A549 (cell line): ENCODE measurements around the gene ASTN1. TPM values are rescaled to one million over a fixed set of nuclear protein-coding genes. Genes with fewer than 3 reads are reported as not detected.

ENCODE experiments used
- ATAC-seq, 2 experiments: fragments of 200-7000 bp in 1 of 2; fragments of >200 bp in 1 of 2; cut with Nextera tagmentation in 1 of 2; cut with Tn5 transposase in 1 of 2; 3 replicates each; pipeline versions ENCODE4 v1.8.0 to v1.9.1; 2018 to 2020; ENCODE audit warnings: mild to moderate bottlenecking in 1 of 2, moderate library complexity in 1 of 2
- CTCF ChIA-PET: fragments of 300-600 bp; sonication (Branson Sonifier 250); formaldehyde crosslinking; extraction: SDS; loops from one replicate; lab custom pipeline; 2021; ENCODE audit warnings: antibody characterized with exemption, inconsistent platforms; lab: Yijun Ruan, JAX
- POLR2A ChIA-PET: fragments of 350-600 bp; formaldehyde crosslinking; extraction: SDS; loops from one replicate; lab custom pipeline; 2021; ENCODE audit warnings: antibody characterized with exemption, inconsistent platforms; lab: Yijun Ruan, JAX
- DNase-seq, 2 experiments: peaks; one replicate each; pipeline versions ENCODE4 v3.0.0 to v3.0.0-alpha.2; 2011 to 2016; ENCODE audit warnings: low read depth in 1 of 2, low spot score in 1 of 2
- FAIRE-seq: peaks from 2 replicates; lab custom pipeline; 2011; peaks lifted over from hg19 to GRCh38; lab: Jason Lieb, UNC
- H3K27ac ChIP-seq, 2 experiments: fragments of >200 bp; sonication (Bioruptor Twin); formaldehyde crosslinking; 3 replicates each; pipeline ENCODE4 v1.5.1; 2016 to 2017
- H3K4me1 ChIP-seq: fragments of >200 bp; sonication (Bioruptor Twin); formaldehyde crosslinking; 3 replicates; pipeline ENCODE4 v1.6.1; 2016
- H3K4me2 ChIP-seq: fragments of >200 bp; sonication (Bioruptor Twin); formaldehyde crosslinking; 3 replicates; pipeline ENCODE4 v1.6.1; 2016
- H3K4me3 ChIP-seq: fragments of >200 bp; sonication (Bioruptor Twin); formaldehyde crosslinking; 3 replicates; pipeline ENCODE4 v1.5.1; 2016
- H3K9me3 ChIP-seq: fragments of >200 bp; sonication (Bioruptor Twin); formaldehyde crosslinking; 3 replicates; pipeline ENCODE4 v1.6.1; 2016
- CBX8 ChIP-seq: fragments of 200-600 bp; sonication (generic); IDR thresholded peaks from 2 replicates; pipeline ENCODE4 v1.6.1; 2016
- CHD2 ChIP-seq: fragments of 150-350 bp; IDR thresholded peaks from 2 replicates; pipeline ENCODE4 v1.6.1; 2014; ENCODE audit warnings: low read length; ENCODE audit not compliant: partially characterized antibody
- CTCF ChIP-seq: fragments of >200 bp; sonication (Bioruptor Twin); formaldehyde crosslinking; IDR thresholded peaks from 3 replicates; pipeline ENCODE4 v1.5.1; 2016
- EHMT2 ChIP-seq: fragments of 200-600 bp; sonication (generic); IDR thresholded peaks from 2 replicates; pipeline ENCODE4 v1.6.1; 2016; ENCODE audit warnings: antibody characterized with exemption, low read depth, mild to moderate bottlenecking, moderate library complexity
- FOSB ChIP-seq: fragments of 250-450 bp; sonication (Bioruptor Pico); IDR thresholded peaks from 2 replicates; pipeline ENCODE4 v1.5.0; 2020; ENCODE audit warnings: mild to moderate bottlenecking, moderate library complexity
- HDAC2 ChIP-seq: fragments of 200-600 bp; sonication (generic); IDR thresholded peaks from 2 replicates; pipeline ENCODE4 v1.6.1; 2016
- JUNB ChIP-seq: fragments of >200 bp; sonication (Bioruptor Twin); formaldehyde crosslinking; IDR thresholded peaks from 2 replicates; pipeline ENCODE4 v1.6.1; 2016
- KDM1A ChIP-seq: fragments of 200-600 bp; sonication (generic); IDR thresholded peaks from 2 replicates; pipeline ENCODE4 v1.6.1; 2016; ENCODE audit warnings: low read depth, mild to moderate bottlenecking
- KDM5A ChIP-seq: fragments of 200-600 bp; sonication (generic); IDR thresholded peaks from 2 replicates; pipeline ENCODE4 v1.6.1; 2016; ENCODE audit warnings: antibody characterized with exemption, mild to moderate bottlenecking
- MAZ ChIP-seq: fragments of 150-350 bp; IDR thresholded peaks from 2 replicates; pipeline ENCODE4 v1.6.1; 2014; ENCODE audit warnings: antibody characterized with exemption, low read depth, low read length, borderline replicate concordance
- MYC ChIP-seq: IDR thresholded peaks from 2 replicates; pipeline ENCODE4 v1.6.1; 2012; ENCODE audit warnings: mild to moderate bottlenecking, inconsistent platforms, low read length, improper control_type of control experiment, borderline replicate concordance
- NR3C1 ChIP-seq: fragments of >200 bp; sonication (Bioruptor Twin); formaldehyde crosslinking; IDR thresholded peaks from 3 replicates; pipeline ENCODE4 v1.6.1; 2017
- PBX3 ChIP-seq: IDR thresholded peaks from 2 replicates; pipeline ENCODE4 v1.6.1; 2012
- POLR2AphosphoS2 ChIP-seq: conservative IDR thresholded peaks from 2 replicates; pipeline ENCODE4 v1.6.1; 2012; ENCODE audit warnings: low read length, improper control_type of control experiment, inconsistent platforms
- RAD21 ChIP-seq, 2 experiments: fragments of >200 bp in 1 of 2; sonication (Bioruptor Twin) in 1 of 2; formaldehyde crosslinking in 1 of 2; IDR thresholded peaks in 1 of 2; conservative IDR thresholded peaks in 1 of 2; 2 replicates in 1 of 2; 3 replicates in 1 of 2; pipeline ENCODE4 v1.6.1; 2012 to 2018; ENCODE audit warnings: inconsistent platforms in 1 of 2
- RCOR1 ChIP-seq: fragments of 150-350 bp; IDR thresholded peaks from 2 replicates; pipeline ENCODE4 v1.6.1; 2014; ENCODE audit warnings: antibody characterized with exemption, low read length, low read depth
- RFX5 ChIP-seq: fragments of 450-650 bp; IDR thresholded peaks from 2 replicates; pipeline ENCODE4 v1.7.1; 2014; ENCODE audit warnings: antibody characterized with exemption, mild to moderate bottlenecking, moderate library complexity
- RNF2 ChIP-seq: fragments of 200-600 bp; sonication (generic); IDR thresholded peaks from 2 replicates; pipeline ENCODE4 v1.6.1; 2016; ENCODE audit warnings: low read depth, mild to moderate bottlenecking, antibody characterized with exemption, moderate library complexity, borderline replicate concordance
- TFCP2L1 ChIP-seq: fragments of 250-450 bp; sonication (Bioruptor Pico); IDR thresholded peaks from 2 replicates; pipeline ENCODE4 v1.5.0; 2021; ENCODE audit warnings: mild to moderate bottlenecking
- TP53 ChIP-seq: fragments of 250-450 bp; sonication (Bioruptor Pico); IDR thresholded peaks from 2 replicates; pipeline ENCODE4 v1.5.0; 2021; ENCODE audit warnings: mild to moderate bottlenecking, moderate library complexity
- ZFP36 ChIP-seq: fragments of 450-650 bp; IDR thresholded peaks from 2 replicates; pipeline ENCODE4 v1.6.1; 2014; ENCODE audit warnings: borderline replicate concordance; ENCODE audit not compliant: partially characterized antibody
- WGBS: methylation state at CpG from one replicate; pipeline ENCODE4 v1.1.6; 2017; ENCODE audit errors: missing lambda C conversion rate; 5-methylcytosine and 5-hydroxymethylcytosine counted together
- polyA plus RNA-seq, 4 experiments: library from polyadenylated mRNA; depleted of rRNA in 3 of 4; stranded (reverse); fragments of >200 nt; fragmentation: RNase III in 1 of 4; extraction: RNeasy Plus Mini Kit Qiagen cat#74134 plus additional on column Dnase treatment in 1 of 4; gene quantifications; 2 replicates in 3 of 4; 3 replicates in 1 of 4; pipeline ENCODE4 v1.2.3, GENCODE V29; 2011 to 2017
- TF ChIP-seq, protein P1 (sequence below): fragments of >200 bp; sonication (Bioruptor Twin); formaldehyde crosslinking; IDR thresholded peaks from 2 replicates; pipeline ENCODE4 v1.6.1; 2016
- TF ChIP-seq, protein P2 (sequence below): fragments of 450-650 bp; IDR thresholded peaks from 2 replicates; pipeline ENCODE4 v1.6.1; 2014; ENCODE audit warnings: antibody characterized with exemption

The ASTN1 gene
- polyA plus RNA-seq, 2 of the 4 experiments (the other 2 are of a cell fraction) = not detected

DNA sequence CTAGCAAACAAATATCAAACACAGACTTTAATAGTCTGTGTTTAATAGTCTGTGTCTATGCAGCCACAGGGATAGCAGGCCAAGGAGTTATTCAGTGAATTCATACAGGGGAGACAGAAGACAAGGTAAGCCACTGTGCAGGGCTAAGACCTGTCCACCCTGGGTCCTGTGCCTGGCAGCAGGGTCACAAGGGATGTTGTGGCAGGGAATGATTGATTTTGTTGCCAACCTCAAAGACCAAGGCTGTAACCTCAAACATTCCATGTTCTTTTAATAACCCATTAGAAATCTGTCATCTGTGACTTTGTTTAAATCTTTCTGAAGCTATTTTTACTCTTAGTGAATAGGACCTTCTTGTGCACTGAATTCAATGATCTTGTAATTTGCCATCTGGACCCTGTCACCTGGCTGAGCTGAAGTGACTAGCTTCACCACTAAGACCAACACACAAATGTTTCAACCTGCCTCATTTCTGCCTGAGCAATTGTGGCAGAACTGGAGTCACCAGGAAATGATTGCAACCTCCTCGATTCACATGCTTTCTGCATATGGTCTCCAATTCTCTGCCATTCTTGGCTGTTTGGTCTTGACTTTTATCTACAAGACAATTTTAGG, 154.2 kb downstream of the ASTN1 start:
- ChIA-PET POLR2A (no interaction called here), CTCF (no interaction called here)
- FAIRE-seq (no peak), ATAC-seq (no peak), DNase-seq (no peak)
- 0% methylated on average over 1 of the region's 1 CpG for WGBS
- H3K4me2 ChIP-seq = no peak overlapping the region
- H3K27ac ChIP-seq = no peak overlapping the region
- H3K4me1 ChIP-seq = no peaks in the 10 kb centered on the region
- H3K4me3 ChIP-seq = no peak overlapping the region
- no peak for TF ChIP-seq PBX3
- H3K9me3 ChIP-seq = no peaks in the 10 kb centered on the region

DNA sequence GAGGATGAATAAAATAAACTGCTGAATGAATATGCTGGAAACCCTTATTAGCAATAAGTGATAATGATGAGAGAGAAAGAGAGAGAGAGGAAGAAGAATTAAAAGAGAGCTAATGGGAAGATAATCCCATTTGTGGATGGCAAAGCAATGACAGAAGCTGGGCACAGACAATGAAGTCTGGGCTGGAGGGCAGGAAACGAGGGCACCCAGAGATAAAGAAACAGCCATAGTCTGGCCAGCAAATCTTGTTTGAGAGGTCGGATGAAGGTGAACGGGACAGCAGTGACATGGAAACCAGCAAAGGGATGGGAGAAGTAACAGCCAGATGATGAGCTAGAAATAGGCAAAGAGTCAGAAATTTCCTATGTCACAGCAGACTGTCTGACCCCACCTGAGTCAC, 155.9 kb downstream of the ASTN1 start:
- H3K4me1 ChIP-seq = no peaks in the 10 kb centered on the region
- H3K4me2 ChIP-seq = no peak overlapping the region
- DNase-seq (no peak), FAIRE-seq (no peak), ATAC-seq (no peak)
- TF ChIP-seq ZFP36 (no peak), NR3C1 (no peak), POLR2AphosphoS2 (no peak), CHD2 (no peak), KDM5A (no peak), CBX8 (no peak), CTCF (no peak), RNF2 (no peak)
- TF ChIP-seq, protein P1, sequence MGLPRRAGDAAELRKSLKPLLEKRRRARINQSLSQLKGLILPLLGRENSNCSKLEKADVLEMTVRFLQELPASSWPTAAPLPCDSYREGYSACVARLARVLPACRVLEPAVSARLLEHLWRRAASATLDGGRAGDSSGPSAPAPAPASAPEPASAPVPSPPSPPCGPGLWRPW = no peak
- 0% methylated on average over 3 of the region's 3 CpGs for WGBS
- H3K9me3 ChIP-seq = no peaks in the 10 kb centered on the region
- H3K4me3 ChIP-seq = no peak overlapping the region
- CTCF ChIA-PET = no interaction called here
- POLR2A ChIA-PET = no interaction called here
- H3K27ac ChIP-seq = no peak overlapping the region

- CTCF ChIA-PET = interaction anchor here (0.6 kb wide), 1 partner anchor 17 kb away, joined by 3 read pairs; no protein-coding TSS in a partner anchor
- Histone ChIP-seq H3K9me3 (no peaks in the 10 kb centered on the region), H3K4me2 (no peak overlapping the region), H3K4me1 (no peaks in the 10 kb centered on the region), H3K4me3 (no peak overlapping the region), H3K27ac (no peak overlapping the region)
- POLR2A ChIA-PET = no interaction called here
- DNase-seq = no peak
- FAIRE-seq = no peak
- under 1% methylated on average over 8 of the region's 8 CpGs for WGBS
- ATAC-seq = no peak
- no peak for TF ChIP-seq POLR2AphosphoS2
- TF ChIP-seq CTCF = no peak
- TF ChIP-seq KDM1A = no peak
- no peak for TF ChIP-seq MYC
- no peak for TF ChIP-seq KDM5A
- no peak for TF ChIP-seq MAZ
- TF ChIP-seq FOSB (CRISPR knock-in tag) = no peak
- no peak for TF ChIP-seq HDAC2
- no peak for TF ChIP-seq RCOR1
- TF ChIP-seq RAD21 (conservative IDR thresholded peaks at IDR 0.05 in 1 of 2, IDR thresholded peaks at IDR 0.05 in 1 of 2) = no peak
- no peak for TF ChIP-seq PBX3
- TF ChIP-seq, protein P2, sequence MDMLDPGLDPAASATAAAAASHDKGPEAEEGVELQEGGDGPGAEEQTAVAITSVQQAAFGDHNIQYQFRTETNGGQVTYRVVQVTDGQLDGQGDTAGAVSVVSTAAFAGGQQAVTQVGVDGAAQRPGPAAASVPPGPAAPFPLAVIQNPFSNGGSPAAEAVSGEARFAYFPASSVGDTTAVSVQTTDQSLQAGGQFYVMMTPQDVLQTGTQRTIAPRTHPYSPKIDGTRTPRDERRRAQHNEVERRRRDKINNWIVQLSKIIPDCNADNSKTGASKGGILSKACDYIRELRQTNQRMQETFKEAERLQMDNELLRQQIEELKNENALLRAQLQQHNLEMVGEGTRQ = no peak
- no peak for TF ChIP-seq JUNB
- TF ChIP-seq EHMT2 = no peak
- no peak for TF ChIP-seq TFCP2L1
- TF ChIP-seq RFX5 = no peak
- no peak for TF ChIP-seq TP53 (CRISPR knock-in tag)
Measured at GRCh38 chr1:177007437-177008161, 156.9 kb downstream of the ASTN1 start.
